Measurements from ENCODE around the gene ZSWIM8. TPM values are rescaled to one million over a fixed set of nuclear protein-coding genes. Genes with fewer than 3 reads are reported as not detected.

The ZSWIM8 gene
- total RNA-seq, 6 experiments from 2014 or later, result 47.2 to 62.6 (median 55.3) TPM

DNA sequence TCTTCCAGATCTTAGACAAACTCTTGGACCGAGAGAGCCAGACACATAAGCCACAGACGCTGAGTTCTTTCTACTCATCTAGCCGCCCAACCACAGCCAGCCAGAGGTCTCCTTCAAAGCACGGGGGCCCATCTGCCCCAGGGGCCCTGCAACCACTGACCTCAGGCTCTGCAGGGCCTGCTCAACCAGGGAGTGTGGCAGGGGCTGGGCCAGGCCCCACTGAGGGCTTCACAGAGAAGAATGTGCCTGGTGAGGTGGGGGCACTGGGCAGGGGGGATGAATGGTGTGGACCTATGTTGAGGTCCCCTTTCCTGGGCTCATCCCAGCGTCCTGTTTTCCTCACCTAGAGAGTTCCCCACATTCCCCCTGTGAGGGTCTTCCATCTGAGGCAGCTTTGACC, 11.4 kb downstream of the ZSWIM8 start:
- Mint-ChIP-seq H3K36me3 (ENCODE audit: low read depth) (peaks cover 24% of the 10 kb centered on the region), H3K9me3 (no peaks in the 10 kb centered on the region), H3K4me3 (no peak overlapping the region), H3K4me1 (ENCODE audit: low read depth) (peaks cover 6% of the 10 kb centered on the region; the same call in 1 of the 2 replicates), H3K27me3 (ENCODE audit: insufficient read depth) (peaks cover 9% of the 10 kb centered on the region; the same call in 1 of the 2 replicates), H3K27ac (no peak overlapping the region)
- DNase-seq, result no peak
- TF ChIP-seq, protein P1, sequence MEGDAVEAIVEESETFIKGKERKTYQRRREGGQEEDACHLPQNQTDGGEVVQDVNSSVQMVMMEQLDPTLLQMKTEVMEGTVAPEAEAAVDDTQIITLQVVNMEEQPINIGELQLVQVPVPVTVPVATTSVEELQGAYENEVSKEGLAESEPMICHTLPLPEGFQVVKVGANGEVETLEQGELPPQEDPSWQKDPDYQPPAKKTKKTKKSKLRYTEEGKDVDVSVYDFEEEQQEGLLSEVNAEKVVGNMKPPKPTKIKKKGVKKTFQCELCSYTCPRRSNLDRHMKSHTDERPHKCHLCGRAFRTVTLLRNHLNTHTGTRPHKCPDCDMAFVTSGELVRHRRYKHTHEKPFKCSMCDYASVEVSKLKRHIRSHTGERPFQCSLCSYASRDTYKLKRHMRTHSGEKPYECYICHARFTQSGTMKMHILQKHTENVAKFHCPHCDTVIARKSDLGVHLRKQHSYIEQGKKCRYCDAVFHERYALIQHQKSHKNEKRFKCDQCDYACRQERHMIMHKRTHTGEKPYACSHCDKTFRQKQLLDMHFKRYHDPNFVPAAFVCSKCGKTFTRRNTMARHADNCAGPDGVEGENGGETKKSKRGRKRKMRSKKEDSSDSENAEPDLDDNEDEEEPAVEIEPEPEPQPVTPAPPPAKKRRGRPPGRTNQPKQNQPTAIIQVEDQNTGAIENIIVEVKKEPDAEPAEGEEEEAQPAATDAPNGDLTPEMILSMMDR (IDR thresholded peaks at IDR 0.05), result no peak

DNA sequence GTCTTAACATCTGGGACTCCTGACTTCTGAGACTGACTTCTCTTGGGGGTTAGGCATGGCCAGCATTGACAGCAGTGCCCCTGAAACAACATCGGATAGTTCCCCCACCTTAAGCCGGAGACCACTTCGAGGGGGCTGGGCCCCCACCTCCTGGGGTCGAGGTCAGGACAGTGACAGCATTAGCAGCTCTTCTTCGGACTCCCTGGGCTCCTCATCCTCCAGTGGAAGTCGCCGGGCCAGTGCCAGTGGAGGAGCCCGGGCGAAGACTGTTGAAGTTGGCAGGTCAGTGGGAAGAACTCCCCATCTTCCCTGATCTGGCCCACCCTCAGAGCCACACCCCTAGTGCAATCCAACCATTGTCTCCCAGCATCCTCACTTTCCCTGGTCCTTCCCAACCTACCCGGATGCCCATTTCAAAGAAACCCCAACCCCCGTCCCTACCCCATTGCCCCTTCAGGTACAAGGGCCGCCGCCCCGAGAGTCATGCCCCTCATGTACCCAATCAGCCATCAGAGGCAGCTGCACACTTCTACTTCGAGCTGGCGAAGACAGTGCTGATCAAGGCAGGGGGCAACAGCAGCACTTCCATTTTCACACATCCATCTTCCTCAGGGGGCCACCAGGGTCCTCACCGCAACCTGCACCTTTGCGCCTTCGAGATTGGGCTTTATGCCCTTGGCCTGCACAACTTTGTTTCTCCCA, 12.1 kb downstream of the ZSWIM8 start:
- Mint-ChIP-seq H3K4me3 (no peak overlapping the region), H3K27me3 (ENCODE audit: insufficient read depth) (peaks cover 9% of the 10 kb centered on the region; the same call in 1 of the 2 replicates), H3K9me3 (no peaks in the 10 kb centered on the region), H3K4me1 (ENCODE audit: low read depth) (peaks cover 6% of the 10 kb centered on the region; the same call in 1 of the 2 replicates), H3K36me3 (ENCODE audit: low read depth) (peaks cover 24% of the 10 kb centered on the region), H3K27ac (no peak overlapping the region)
- DNase-seq, result no peak
- TF ChIP-seq, protein P1 (IDR thresholded peaks at IDR 0.05), result no peak

DNA sequence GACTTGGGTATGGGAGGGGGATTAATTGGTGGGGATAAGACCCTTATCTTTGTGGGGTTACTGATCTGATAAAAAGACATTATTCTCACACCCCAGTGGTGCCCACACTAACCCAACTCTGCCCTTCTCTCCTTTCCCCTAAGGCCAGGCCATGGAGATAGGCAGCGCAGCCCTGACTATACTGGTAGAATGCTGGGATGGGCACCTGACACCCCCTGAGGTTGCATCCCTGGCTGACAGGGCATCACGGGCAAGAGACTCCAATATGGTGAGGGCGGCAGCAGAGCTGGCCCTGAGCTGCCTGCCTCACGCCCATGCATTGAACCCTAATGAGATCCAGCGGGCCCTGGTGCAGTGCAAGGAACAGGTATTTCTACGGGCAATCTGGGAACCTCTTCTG, 12.7 kb downstream of the ZSWIM8 start:
- Mint-ChIP-seq H3K4me3 (no peak overlapping the region), H3K4me1 (ENCODE audit: low read depth) (peaks cover 6% of the 10 kb centered on the region; the same call in 1 of the 2 replicates), H3K27ac (no peak overlapping the region), H3K9me3 (no peaks in the 10 kb centered on the region), H3K36me3 (ENCODE audit: low read depth) (peaks cover 21% of the 10 kb centered on the region), H3K27me3 (ENCODE audit: insufficient read depth) (peaks cover 9% of the 10 kb centered on the region; the same call in 1 of the 2 replicates)
- TF ChIP-seq, protein P1 (IDR thresholded peaks at IDR 0.05), result no peak
- DNase-seq, result no peak

DNA sequence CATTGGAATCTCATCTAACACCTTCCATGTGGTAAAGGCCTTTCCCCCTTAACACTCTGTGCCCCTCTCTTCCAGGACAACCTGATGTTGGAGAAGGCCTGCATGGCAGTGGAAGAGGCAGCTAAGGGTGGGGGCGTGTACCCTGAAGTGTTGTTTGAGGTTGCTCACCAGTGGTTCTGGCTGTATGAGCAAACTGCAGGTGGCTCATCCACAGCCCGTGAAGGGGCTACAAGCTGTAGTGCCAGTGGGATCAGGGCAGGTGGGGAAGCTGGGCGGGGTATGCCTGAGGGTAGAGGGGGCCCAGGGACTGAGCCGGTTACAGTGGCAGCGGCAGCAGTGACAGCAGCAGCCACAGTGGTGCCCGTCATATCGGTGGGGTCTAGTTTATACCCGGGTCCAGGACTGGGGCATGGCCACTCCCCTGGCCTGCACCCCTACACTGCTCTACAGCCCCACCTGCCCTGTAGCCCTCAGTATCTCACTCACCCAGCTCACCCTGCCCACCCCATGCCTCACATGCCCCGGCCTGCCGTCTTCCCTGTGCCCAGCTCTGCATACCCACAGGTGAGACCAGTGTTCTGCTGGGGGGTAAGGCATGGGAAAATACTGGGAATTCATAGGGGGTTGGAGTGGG, 13.6 kb downstream of the ZSWIM8 start:
- Mint-ChIP-seq H3K36me3 (ENCODE audit: low read depth) (peaks cover 18% of the 10 kb centered on the region), H3K4me3 (no peak overlapping the region), H3K27ac (no peak overlapping the region)

DNA sequence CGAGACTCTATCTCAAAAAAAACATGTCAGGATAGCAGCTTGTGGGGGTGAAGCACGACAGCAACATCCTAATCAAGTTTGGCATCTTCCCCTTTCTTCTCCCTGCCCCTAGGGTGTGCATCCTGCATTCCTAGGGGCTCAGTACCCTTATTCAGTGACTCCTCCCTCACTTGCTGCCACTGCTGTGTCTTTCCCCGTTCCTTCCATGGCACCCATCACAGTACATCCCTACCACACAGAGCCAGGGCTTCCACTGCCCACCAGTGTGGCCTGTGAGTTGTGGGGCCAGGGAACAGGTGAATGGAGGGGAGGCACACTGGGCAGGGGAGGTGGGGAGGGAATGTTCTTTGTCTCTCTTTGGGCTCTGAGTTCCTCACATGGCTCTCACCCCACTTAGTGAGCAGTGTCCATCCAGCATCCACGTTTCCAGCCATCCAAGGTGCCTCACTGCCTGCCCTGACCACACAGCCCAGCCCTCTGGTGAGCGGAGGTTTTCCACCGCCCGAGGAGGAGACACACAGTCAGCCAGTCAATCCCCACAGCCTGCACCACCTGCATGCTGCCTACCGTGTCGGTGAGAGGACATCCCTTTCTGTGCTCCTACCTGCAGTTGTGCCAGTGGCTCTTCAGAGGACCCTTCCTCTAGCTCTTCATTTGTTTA, 14.6 kb downstream of the ZSWIM8 start:
- Mint-ChIP-seq H3K27ac (peak overlapping the region; percentile 60; the same call in 1 of the 2 replicates), H3K4me3 (no peak overlapping the region), H3K9me3 (no peaks in the 10 kb centered on the region), H3K36me3 (ENCODE audit: low read depth) (peaks cover 10% of the 10 kb centered on the region), H3K4me1 (ENCODE audit: low read depth) (peaks cover 6% of the 10 kb centered on the region; the same call in 1 of the 2 replicates), H3K27me3 (ENCODE audit: insufficient read depth) (peaks cover 9% of the 10 kb centered on the region; the same call in 1 of the 2 replicates)
- TF ChIP-seq, protein P1 (IDR thresholded peaks at IDR 0.05), result no peak
- no peak for DNase-seq

More for the DNA sequence above, 13.6 kb downstream of the ZSWIM8 start:
- DNase-seq, result no peak
- H3K4me1 Mint-ChIP-seq (ENCODE audit: low read depth), result peaks cover 6% of the 10 kb centered on the region; the same call in 1 of the 2 replicates
- H3K27me3 Mint-ChIP-seq (ENCODE audit: insufficient read depth), result peaks cover 9% of the 10 kb centered on the region; the same call in 1 of the 2 replicates
- TF ChIP-seq, protein P1 (IDR thresholded peaks at IDR 0.05), result no peak
- H3K9me3 Mint-ChIP-seq, result no peaks in the 10 kb centered on the region

All from HFFc6 (cell line).